NOMO-1 (cell line): ENCODE results near the gene TBC1D22A.

Source experiments
- DNase-seq, 2 experiments: peaks; one replicate each; lab custom pipeline; 2025; ENCODE audit not compliant: unreplicated experiment in 2 of 2; lab: John Stamatoyannopoulos, UW

TBC1D22A gene

DNA sequence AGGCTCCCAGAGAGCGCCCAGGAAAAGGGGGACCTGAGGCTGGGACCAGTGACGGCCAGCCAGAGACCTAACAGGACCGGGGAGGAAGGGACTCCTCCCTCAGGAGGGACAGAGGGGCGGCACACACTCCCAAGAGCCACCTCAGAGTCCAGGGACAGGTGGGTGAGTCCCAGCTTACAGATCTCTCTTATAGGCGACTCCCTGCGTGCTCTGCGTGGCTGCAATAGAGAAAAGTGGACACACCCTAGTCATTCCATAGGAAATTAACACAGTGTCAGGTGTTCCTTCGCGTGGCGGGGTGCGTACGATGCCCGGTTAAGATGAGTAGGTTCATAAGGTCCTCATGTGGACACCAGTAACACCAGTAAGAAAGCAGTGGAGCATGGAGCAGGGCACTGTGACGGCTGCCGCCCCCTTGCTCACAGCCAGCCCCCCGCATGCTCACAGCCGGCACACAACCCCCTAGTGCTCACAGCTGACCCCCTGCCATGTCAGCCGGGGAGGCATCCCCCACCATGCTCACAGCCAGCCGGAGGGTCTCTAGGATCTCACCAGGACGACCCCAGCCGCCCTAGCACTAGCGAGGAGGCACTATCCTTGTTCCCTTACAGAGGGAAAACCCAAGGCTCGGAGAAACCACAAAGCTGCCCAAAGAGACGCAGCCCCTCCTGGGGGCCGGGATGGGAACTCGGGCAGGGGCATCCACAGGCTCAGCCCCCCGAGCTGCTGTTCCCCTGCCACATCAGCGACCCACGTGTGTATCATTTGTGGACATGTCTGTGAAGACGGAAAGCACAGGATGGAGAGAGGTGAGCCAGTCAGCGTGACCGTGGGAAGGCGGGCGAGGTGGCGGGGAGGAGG, 426.8 kb downstream of the TBC1D22A start:
- no peak for DNase-seq

DNA sequence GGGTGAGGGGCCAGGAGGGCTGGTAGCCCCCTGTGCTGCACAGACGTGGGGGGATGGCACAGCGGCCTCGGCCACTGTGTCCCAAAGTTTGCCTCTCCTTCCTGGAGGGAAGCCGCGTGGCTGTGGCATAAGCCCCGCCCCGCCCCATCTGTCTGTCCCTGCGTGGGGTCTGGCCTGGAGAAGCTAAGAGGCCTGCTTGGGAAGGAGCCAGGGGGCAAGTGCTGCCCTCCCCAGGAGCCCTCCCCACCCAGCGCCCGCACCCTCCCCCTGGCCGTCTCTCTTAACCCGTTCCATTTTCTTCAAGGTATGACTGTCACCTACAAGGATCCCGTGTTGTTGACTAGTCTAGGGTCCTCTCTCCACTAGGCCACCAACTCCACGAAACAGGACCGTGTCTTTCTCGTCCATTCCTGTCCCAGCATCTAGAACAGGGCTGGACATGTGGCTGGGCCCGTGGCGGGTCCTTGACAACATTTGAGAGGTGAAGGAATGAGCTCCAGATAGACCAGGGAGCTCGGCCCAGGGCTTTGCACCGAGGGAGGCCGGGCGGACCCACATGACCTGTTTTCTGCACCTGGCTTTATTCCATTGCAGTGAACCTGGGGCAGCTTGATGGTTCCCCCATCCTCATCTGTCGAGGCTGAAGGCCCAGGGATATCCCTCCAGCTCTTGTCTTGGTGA, 428.0 kb downstream of the TBC1D22A start:
- DNase-seq, result no peak

DNA sequence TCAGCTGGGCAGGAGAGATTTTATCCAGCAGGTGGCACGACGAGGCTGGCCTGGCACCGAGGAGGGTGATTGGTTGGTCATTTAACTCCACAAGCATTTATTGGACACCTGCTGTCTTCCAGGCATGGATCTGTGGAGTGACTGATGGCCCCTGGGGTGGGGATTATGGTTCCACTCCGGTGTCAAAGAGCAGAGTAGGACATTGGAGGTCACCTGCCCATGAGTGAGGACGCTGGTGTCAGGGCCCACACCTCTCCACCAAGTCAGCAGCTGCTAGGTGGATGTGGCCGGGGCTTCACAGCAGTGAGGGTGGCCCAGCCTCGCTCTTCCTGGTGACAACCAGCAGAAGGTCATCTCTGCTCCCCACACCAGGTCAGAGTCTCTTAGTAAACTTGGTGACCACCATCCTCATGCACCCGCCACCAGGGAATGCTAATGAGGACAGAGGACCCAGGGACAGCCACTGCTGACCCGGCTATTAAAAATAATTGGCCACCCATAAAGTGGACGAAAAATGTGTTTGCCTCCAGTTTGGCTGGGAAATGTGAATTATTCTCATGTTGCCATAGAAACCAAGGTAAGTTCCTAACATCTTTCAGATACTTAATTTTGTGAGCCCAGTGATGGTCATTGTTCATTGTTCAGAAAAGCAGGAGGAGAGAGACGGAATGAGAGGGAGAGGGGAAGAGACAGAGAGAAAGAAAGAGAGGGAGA, 428.7 kb downstream of the TBC1D22A start:
- DNase-seq, result no peak

DNA sequence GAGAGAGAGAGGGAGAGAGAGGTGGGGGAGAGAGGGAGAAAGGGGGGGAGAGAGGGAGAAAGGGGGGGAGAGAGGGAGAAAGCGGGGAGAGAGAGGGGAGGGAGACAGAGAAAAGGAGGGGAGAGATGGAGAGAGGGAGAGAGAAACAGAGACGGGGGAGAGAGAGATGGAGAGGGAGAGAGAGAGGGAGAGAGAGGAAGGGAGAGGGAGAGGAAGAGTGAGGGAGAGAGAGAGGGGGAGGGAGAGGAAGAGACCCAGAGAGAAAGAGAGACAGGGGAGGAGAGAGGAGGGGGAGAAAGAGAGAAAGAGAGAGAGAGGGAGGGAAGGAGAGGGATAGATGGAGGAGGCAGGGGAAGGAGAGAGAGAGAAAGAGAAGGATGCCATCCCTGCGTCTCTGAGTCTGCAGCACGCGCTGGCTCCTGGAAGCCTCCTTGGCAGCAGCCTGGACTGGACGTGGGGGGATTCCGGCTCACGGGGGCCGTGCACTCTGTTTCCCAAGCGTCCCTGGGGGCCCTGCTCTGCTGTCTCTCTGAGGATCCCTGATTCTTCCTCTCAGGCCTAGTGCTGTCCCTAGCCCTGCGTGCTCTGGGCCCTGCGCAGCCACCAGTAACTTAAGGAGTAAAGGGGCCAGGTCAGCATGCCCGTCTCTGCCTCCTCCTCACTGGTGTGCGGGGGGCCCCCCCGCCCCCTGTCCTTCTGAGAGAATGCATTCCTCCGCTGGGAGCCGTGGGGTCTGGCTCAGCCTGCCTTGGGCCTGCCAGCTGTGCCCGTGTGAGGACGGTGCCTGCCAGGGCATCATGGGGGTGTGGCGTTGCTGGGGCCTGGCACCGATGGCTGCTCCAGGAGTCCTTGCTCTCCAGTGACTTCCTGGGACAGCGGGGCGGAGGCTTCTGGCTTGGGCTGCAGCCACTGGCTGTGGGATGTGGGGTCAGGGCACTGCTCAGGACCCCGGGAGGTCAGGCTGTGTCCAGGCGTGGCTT, 429.5 kb downstream of the TBC1D22A start:
- DNase-seq, result no peak

DNA sequence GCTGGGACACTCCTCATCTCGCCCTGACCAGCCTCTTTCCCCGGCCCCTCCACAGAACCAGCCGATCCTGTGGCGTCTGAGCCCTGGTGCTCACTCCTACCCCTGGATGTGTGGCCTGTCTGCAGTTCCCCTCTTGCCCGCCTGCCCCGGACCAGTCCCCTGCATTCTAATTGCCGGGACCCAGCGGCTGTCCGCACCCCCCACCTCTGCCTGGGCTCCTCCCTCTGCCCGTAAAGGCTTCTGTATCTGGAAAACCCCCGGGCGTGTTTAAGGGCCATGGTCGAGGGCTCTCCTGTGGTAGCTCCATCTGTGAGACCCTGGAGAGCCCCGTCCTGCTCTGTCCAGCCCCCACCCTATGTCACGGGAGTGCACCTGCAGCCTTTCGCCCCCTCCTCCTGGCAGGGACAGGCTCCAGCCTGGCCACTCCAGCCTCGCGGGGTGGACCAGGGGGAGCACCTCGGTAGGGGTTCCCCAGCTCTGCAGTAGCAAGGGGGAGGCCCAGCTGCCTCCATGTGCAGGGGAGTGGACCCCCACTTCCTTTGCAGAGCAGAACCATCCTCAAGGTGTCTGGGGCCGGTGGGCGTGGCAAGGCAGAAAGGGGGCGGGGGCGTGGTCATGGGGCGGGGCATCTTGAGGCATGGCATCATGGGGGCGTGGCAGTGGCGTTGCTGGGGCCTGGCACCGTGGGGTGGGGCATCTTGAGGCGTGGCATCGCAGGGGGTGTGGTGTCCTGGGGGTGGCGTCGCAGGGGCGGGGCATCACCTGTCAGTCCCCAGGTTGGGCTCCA, 430.4 kb downstream of the TBC1D22A start:
- no peak for DNase-seq

DNA sequence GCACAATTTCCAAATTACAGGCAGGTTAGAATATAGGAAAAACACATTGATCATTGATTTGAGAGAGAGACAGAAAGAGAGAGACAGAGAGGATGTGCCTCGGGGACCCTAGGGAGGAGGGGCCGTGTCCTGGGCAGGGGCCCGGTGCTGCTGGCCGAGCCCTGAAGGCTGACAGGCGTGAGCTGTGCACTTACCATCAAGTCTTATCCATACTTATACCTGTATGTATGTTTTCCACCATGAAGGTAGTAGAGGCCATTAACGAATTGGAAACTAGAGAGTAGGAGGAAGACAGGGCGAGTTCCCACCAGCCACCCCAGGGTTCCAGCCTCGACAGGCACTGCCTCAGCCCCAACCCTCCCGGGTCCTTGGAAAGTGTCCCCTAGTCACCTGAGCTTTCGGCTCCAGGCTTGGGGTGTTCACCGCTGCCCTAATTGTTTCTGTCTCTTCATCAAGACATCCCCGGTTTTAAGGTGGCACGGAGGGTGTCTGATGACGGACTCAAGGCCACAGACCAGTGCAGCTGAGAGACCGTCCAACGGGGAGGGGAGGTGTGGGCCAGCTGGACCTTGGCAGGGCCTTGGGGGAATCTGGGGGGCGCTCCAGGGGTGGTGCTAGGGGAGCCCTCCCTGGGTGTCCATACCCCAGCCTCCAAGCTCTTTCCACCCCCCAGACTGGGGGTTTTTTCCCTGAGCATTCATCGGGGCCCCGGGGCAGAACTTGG, 431.3 kb downstream of the TBC1D22A start:
- DNase-seq, result no peak

DNA sequence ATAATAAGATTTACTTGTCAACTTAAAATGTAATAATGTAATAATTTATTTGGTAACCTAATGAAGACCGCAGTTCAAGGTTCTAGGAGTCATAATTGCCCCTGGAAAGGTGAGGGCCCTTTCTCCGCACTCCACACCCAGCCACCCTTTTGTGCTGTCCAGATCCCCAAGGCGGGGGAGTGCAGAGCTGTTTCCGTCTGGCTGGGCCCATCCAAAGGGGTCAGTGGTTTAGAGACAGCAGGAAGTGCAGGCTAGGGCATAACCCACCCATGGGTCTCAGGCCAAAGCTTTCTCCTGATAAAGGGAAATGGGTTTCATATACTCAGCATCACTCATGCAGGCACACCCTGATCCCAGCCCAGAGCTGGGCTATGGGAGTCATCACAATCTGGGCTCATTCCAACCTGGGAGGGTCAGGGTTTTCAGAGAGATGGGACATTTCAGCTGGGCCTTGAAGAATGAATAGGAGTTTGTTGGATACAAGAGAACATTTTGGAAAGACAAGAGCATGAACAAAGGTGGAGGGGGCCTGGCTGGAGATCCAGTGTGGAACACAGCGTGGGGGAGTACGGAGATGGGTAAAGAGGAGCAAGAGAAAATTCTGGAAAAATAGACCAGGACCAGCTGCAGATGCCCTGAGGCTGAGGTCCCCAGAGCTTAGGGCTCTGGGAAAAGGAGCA, 432.2 kb downstream of the TBC1D22A start:
- no peak for DNase-seq

DNA sequence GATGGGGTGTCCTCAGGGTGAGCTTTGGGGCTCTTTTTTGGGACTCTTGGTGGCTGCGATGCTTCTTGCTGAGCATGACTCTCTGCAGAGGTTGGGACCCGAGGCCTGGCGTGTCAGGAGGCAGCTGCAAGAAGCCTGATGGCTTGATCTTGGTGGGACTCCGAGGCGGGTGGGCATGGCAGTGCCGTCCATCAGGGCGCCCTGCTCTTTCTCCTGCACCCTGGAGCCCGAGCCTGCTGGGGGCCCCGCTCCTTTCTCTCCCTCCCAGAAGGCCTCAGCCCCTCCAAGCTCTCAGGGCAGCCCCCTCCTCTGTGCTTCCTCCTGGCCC, 432.7 kb downstream of the TBC1D22A start:
- no peak for DNase-seq

DNA sequence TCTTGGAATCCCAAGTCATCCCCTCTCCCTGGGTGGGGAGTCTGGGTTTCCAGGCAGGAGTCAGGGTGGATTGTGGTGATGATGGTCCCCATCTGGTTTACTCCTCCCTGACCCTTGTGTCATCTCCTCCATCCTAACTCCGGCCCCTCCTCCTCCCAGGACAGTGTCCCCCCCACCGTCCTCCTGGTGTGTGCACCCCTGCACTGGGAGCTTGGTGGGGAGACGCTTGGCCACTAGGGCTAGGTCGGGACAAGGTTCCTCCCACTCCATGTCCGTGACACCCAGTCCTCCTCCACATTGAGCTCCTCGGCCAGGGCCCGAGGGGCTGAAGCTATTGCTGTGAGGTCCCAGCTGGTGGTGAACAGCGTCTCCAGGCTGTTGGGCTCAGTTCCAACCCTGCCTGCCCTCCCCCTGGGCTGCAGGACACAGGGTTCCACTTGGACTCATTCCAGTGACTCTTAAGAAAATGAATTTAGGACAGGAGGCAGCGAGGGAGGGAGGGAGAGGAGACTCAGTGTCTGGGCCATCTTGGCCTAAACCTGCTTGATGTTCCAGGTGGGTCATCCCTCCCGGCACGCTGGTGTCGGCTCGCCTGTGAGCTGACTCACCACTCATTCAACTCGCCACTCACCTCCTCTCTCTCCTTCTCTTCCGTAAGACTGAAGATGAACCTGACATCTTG, 433.2 kb downstream of the TBC1D22A start:
- DNase-seq, result no peak

DNA sequence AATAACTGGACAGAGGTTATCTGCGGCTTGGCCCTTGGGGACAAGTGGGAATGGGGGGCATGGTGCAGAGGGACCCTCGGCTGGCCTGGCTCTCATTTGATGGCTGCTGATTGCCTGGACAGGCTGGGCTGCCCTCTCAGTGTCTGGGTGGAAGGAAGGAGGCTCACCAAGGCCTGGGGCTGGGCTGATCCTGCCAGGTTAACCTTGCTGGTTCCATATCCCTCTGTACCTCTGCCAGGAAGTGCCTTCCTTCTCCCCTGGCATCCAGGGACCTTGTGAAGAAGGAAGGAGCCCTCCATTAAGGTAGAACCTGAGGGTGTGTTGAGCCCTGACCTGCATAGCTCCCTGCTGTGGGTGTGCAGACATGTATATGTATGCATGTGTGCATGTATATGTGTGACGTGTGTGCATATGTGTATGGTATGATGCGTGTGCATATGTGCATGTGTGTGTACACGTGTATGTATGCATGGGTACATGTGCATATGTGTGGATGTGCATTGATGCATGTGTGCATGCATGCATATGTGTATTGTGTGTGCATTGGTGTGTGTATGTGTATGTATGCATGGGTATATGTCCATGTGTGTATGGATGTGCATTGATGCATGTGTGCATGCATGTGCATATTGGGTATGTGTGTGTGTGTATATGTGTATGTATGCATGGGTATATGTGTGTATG, 433.9 kb downstream of the TBC1D22A start:
- no peak for DNase-seq

DNA sequence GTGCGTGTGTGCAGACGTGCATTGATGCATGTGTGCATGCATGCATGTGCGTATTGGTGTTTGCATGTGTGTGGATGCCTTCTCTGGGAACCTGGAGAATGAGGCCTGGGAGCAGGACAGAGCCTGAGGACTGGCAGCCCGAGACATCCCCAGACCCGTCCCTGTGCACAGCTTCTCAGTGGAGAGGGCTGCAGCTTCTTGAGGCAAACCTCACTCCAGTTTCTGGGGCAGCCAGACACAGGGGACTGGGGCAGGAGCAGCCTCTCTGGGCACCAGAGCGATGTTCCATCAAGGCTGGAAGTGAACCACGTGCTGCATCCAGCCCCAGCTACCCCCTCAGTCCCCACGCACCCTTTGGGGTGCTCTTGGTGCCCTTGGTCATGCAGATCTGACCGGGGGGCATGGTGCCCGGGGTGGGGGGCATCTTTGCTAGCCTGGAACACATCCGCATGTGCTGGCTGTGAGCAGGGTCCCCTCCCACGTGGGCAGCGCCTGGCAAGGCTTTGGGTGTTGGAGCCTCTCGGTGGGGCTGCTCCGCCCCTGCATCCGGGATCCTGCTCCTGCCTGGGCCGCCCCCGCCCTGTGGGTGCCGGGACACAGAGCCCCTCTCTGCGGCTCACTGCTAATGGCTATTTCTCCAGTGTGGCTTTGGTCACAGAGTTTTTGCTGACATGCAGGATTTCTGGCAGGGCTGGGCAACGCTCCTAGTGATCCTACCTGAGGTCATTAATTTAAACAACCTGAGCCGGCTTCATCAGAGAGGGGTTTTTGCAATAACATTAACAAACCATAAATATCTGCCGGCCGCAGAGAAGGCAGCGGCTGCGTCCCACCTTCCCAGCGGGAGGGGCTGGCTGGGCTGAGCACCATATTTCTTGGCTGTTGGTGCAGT, 434.7 kb downstream of the TBC1D22A start:
- no peak for DNase-seq

DNA sequence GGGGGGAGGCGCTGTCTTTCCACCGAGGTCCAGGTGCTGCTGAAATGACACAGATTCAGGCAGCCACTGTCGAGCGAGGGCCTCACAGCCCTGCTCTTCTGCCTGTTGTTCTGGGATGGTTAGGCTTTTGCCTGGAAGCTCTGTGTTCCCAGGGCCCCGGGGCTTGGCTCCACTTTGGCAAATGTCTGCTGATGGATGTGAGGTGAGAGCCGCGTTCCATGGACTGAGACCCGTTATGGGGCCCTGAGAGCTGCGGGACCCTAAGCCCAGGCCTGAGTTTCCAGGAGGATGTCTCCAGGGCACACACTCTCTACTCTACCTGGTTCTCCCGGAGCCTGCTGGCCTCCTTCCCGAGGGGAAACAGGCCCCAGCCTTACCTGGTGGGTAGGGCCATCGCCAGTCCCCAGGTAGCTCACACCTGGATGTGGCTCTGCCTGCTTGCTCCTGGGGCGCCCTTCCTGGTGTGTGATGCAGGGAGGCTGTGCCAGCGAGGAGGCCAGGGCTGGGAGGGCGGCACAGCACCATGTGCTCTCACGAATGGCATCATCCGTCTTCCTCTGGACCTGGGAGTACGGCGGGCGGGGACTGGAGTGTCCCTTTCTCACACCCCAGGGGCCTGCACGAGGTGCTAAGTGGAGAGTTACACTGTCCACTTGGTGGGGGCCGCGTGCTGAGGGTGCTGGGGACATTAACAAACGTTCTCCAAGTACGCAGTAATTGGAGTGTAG, 435.5 kb downstream of the TBC1D22A start:
- no peak for DNase-seq

DNA sequence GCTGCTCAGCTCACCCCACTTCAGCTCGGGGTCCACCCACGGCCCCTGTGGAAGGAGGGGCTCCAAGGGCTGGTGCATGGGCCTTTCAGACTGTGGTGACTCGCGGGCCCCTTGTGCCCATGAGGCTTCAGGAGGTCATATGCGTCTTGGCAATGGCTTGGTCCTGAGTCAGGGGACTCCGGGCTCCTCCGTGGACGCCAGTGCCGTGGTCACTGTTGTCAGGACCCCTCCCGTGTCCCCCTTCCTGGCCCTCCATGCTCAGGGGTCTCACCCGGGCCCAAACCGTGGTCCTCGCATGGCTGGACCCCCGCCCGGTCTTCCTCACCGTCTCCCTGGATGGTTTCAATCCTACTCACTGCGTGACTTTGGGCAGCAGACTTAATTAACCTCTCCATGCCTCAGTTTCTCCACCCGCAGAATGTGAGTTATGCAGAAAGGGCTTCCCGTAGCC, 436.4 kb downstream of the TBC1D22A start:
- no peak for DNase-seq

DNA sequence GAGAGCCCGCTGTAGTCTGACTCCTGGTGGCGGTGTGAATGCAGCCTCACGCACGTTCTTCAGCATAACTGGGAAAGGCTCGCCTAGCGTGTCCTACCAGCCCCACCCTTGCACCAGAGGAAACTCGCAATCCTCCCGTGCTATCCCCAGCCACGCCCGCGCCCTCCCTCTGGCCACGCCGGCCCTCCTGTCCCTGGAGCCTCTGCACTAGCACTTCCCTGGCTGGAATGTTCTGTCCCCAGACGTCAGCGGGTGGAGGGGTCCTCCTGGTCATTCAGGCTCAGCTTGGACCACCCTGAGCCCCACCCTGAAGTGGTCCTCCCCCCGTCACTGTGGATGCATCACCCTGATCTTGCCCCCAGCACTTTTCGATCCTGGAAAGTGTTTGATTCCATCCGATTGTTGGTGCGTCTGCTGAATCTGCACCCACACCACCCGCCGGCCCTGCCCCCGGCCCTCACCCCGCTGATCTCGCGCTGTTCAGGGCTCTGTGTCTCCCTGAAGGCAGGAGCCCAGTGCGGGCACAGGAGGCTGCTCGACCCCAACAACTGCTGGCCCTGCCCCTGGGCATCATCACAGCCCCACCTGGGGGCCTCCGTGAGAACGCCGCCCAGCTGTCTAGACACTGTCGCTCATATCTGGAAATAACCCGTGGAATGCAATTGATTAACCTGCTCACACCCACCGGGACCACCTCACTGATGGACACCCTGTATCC, 437.0 kb downstream of the TBC1D22A start:
- DNase-seq, result no peak

DNA sequence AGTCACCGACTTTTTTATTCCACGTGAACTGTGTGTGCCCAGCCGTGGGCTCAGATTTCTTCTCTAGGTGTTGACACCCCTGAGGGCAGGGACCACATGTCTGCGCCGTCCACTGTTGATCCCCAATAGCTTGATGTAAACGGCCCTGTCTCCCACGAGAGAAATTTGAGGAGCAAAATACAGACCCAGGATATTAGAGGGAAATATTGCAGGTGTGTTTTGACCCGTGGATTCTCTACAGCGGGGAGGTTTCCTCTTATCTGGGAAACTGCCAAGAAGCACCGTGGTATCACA, 437.5 kb downstream of the TBC1D22A start:
- DNase-seq, result no peak
